Liver (tissue), 9 donors: ENCODE results near the gene MTMR10. TPM values are rescaled to one million over a fixed set of nuclear protein-coding genes. Genes with fewer than 3 reads are reported as not detected.

ENCODE experiments used
- DNase-seq: peaks from one replicate; pipeline ENCODE4 v3.0.0-alpha.2; 2017; ENCODE audit warnings: low spot score
- H3K27ac ChIP-seq, 2 donors: one replicate each; pipeline ENCODE4 v1.7.0; 2013; ENCODE audit warnings: inconsistent platforms in 2 of 2, low read length in 2 of 2, control low read depth in 1 of 2, low read depth in 1 of 2, mild to moderate bottlenecking in 1 of 2
- H3K27me3 ChIP-seq, 4 donors: one replicate each; pipeline versions ENCODE4 v1.6.1 to v1.7.0; 2013; ENCODE audit warnings: low read length in 3 of 4, inconsistent platforms in 1 of 4, mild to moderate bottlenecking in 1 of 4, moderate library complexity in 1 of 4; ENCODE audit not compliant: control insufficient read depth in 4 of 4, insufficient read depth in 4 of 4
- H3K36me3 ChIP-seq, 4 donors: one replicate each; pipeline versions ENCODE4 v1.6.1 to v1.7.0; 2013; ENCODE audit warnings: low read length in 3 of 4, mild to moderate bottlenecking in 3 of 4, low read depth in 1 of 4, moderate library complexity in 1 of 4; ENCODE audit not compliant: control insufficient read depth in 4 of 4, insufficient read depth in 3 of 4
- H3K4me1 ChIP-seq, 4 donors: one replicate each; pipeline versions ENCODE4 v1.6.1 to v1.7.0; 2013; ENCODE audit warnings: low read length in 3 of 4, mild to moderate bottlenecking in 3 of 4, moderate library complexity in 1 of 4; ENCODE audit not compliant: control insufficient read depth in 4 of 4, insufficient read depth in 4 of 4
- H3K4me3 ChIP-seq, 3 donors: one replicate each; pipeline versions ENCODE4 v1.6.1 to v1.7.0; 2013; ENCODE audit warnings: low read length in 3 of 3, control low read depth in 1 of 3, low read depth in 1 of 3, mild to moderate bottlenecking in 1 of 3
- H3K9ac ChIP-seq, 2 donors: one replicate each; pipeline ENCODE4 v1.7.0; 2013; ENCODE audit warnings: low read length in 2 of 2, mild to moderate bottlenecking in 2 of 2, moderate library complexity in 2 of 2, control low read depth in 1 of 2, low read depth in 1 of 2
- H3K9me3 ChIP-seq, 4 donors: one replicate each; pipeline versions ENCODE4 v1.6.1 to v1.7.0; 2013; ENCODE audit warnings: low read length in 3 of 4; ENCODE audit not compliant: control insufficient read depth in 4 of 4
- EGR1 ChIP-seq, 2 donors: IDR thresholded peaks; 2 replicates each; pipeline ENCODE4 v1.6.1; 2016 to 2018; ENCODE audit warnings: antibody characterized with exemption in 2 of 2, low read depth in 2 of 2
- FOXA1 ChIP-seq: IDR thresholded peaks from 2 replicates; pipeline ENCODE4 v1.6.1; 2016; ENCODE audit warnings: antibody characterized with exemption
- GABPA ChIP-seq, 2 donors: IDR thresholded peaks in 1 of 2; conservative IDR thresholded peaks in 1 of 2; 2 replicates each; pipeline ENCODE4 v1.6.1; 2016; ENCODE audit warnings: antibody characterized with exemption in 2 of 2, mild to moderate bottlenecking in 1 of 2, moderate library complexity in 1 of 2
- HNF4A ChIP-seq, 2 donors: conservative IDR thresholded peaks; 2 replicates each; pipeline ENCODE4 v1.6.1; 2016; ENCODE audit warnings: antibody characterized with exemption in 2 of 2, mild to moderate bottlenecking in 2 of 2
- HNF4G ChIP-seq: IDR thresholded peaks from 2 replicates; pipeline ENCODE4 v1.6.1; 2016; ENCODE audit warnings: antibody characterized with exemption
- NR2F2 ChIP-seq: IDR thresholded peaks from 2 replicates; pipeline ENCODE4 v1.6.1; 2016; ENCODE audit warnings: antibody characterized with exemption
- RXRA ChIP-seq, 2 donors: IDR thresholded peaks; 2 replicates each; pipeline ENCODE4 v1.6.1; 2017 to 2018; ENCODE audit warnings: antibody characterized with exemption in 2 of 2, mild to moderate bottlenecking in 1 of 2
- SP1 ChIP-seq: IDR thresholded peaks from 2 replicates; pipeline ENCODE4 v1.6.1; 2018; ENCODE audit warnings: antibody characterized with exemption, mild to moderate bottlenecking
- TAF1 ChIP-seq: conservative IDR thresholded peaks from 2 replicates; pipeline ENCODE4 v1.6.1; 2016; ENCODE audit warnings: antibody characterized with exemption, mild to moderate bottlenecking
- WGBS: extraction: QIAGEN DNeasy Blood & Tissue Kit; methylation state at CpG from one replicate; pipeline ENCODE4 v1.1.7; 2013; 5-methylcytosine and 5-hydroxymethylcytosine counted together
- polyA plus RNA-seq, 2 donors: library from polyadenylated mRNA; stranded (reverse) in 1 of 2; unstranded in 1 of 2; fragments of 200-250 nt in 1 of 2; fragments of >200 nt in 1 of 2; fragmentation: Nextera tagmentation in 1 of 2; extraction: Ambion mirVana in 1 of 2; gene quantifications; one replicate each; pipeline versions ENCODE4 v1.2.1 to v1.2.3, GENCODE V29; 2013 to 2015
- total RNA-seq, 2 donors: library from RNA; depleted of rRNA; stranded (reverse); fragments of >200 nt; gene quantifications; one replicate each; pipeline ENCODE4 v1.2.3, GENCODE V29; 2014
- TF ChIP-seq, protein P1 (sequence below): IDR thresholded peaks from 2 replicates; pipeline ENCODE4 v1.6.1; 2016; ENCODE audit warnings: antibody characterized with exemption, mild to moderate bottlenecking
- TF ChIP-seq, protein P2 (sequence below): IDR thresholded peaks from 2 replicates; pipeline ENCODE4 v1.6.1; 2016; ENCODE audit warnings: antibody characterized with exemption
- TF ChIP-seq, protein P3 (sequence below): IDR thresholded peaks from 2 replicates; pipeline ENCODE4 v1.6.1; 2016; ENCODE audit warnings: antibody characterized with exemption
- TF ChIP-seq, protein P4 (sequence below): fragments of 150-350 bp; IDR thresholded peaks from 2 replicates; pipeline ENCODE4 v1.5.1; 2017; ENCODE audit warnings: improper control_type of control experiment, low read depth, low read length; ENCODE audit not compliant: missing input control
- donor health status: healthy.
- donor health status: healthy.
- donor health status: healthy.
- donor health status: healthy.
- donor health status: healthy.

MTMR10 gene
- total and polyA plus RNA-seq, 4 donors: 8.7 to 31.3 (median 13.6) TPM

DNA sequence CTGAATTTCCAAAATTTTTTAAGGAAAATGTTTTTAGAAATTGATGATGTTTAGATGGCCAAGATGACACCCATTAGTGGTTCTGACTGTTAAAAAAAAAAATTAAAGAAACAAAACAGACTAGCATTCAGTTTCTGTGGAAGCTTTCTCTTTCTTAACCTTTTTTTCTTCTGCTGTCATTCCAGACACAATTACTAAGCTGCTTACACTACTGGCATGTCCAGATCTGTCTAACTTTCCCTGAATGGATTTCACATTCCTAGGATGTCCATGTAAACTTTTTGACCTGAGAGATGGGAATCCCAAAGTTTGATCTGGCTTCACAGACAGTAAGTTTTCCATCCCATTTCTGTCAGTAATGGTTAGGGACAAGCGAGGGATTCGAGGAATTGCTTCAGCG lies 10.3 kb upstream of the MTMR10 start:
- Histone ChIP-seq H3K9me3 (no peaks in the 10 kb centered on the region), H3K36me3 (no peaks in the 10 kb centered on the region), H3K27me3 (no peaks in the 10 kb centered on the region), H3K4me1 (no peaks in the 10 kb centered on the region), H3K4me3 (no peak overlapping the region), H3K9ac (no peak overlapping the region), H3K27ac (no peak overlapping the region)
- TF ChIP-seq SP1 (no peak), HNF4A (conservative IDR thresholded peaks at IDR 0.05) (no peak), RXRA (IDR thresholded peaks at IDR 0.05) (no peak), HNF4G (no peak), GABPA (IDR thresholded peaks at IDR 0.05 in 1 of 2, conservative IDR thresholded peaks at IDR 0.05 in 1 of 2) (no peak), EGR1 (IDR thresholded peaks at IDR 0.05; ENCODE audit: low read depth in 2 of 2) (no peak), TAF1 (no peak), FOXA1 (no peak), NR2F2 (no peak)
- TF ChIP-seq, protein P1, sequence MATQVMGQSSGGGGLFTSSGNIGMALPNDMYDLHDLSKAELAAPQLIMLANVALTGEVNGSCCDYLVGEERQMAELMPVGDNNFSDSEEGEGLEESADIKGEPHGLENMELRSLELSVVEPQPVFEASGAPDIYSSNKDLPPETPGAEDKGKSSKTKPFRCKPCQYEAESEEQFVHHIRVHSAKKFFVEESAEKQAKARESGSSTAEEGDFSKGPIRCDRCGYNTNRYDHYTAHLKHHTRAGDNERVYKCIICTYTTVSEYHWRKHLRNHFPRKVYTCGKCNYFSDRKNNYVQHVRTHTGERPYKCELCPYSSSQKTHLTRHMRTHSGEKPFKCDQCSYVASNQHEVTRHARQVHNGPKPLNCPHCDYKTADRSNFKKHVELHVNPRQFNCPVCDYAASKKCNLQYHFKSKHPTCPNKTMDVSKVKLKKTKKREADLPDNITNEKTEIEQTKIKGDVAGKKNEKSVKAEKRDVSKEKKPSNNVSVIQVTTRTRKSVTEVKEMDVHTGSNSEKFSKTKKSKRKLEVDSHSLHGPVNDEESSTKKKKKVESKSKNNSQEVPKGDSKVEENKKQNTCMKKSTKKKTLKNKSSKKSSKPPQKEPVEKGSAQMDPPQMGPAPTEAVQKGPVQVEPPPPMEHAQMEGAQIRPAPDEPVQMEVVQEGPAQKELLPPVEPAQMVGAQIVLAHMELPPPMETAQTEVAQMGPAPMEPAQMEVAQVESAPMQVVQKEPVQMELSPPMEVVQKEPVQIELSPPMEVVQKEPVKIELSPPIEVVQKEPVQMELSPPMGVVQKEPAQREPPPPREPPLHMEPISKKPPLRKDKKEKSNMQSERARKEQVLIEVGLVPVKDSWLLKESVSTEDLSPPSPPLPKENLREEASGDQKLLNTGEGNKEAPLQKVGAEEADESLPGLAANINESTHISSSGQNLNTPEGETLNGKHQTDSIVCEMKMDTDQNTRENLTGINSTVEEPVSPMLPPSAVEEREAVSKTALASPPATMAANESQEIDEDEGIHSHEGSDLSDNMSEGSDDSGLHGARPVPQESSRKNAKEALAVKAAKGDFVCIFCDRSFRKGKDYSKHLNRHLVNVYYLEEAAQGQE: no peak
- TF ChIP-seq, protein P2, sequence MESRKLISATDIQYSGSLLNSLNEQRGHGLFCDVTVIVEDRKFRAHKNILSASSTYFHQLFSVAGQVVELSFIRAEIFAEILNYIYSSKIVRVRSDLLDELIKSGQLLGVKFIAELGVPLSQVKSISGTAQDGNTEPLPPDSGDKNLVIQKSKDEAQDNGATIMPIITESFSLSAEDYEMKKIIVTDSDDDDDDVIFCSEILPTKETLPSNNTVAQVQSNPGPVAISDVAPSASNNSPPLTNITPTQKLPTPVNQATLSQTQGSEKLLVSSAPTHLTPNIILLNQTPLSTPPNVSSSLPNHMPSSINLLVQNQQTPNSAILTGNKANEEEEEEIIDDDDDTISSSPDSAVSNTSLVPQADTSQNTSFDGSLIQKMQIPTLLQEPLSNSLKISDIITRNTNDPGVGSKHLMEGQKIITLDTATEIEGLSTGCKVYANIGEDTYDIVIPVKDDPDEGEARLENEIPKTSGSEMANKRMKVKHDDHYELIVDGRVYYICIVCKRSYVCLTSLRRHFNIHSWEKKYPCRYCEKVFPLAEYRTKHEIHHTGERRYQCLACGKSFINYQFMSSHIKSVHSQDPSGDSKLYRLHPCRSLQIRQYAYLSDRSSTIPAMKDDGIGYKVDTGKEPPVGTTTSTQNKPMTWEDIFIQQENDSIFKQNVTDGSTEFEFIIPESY: no peak
- no peak for DNase-seq
- 99% methylated on average over 3 of the region's 3 CpGs for WGBS

DNA sequence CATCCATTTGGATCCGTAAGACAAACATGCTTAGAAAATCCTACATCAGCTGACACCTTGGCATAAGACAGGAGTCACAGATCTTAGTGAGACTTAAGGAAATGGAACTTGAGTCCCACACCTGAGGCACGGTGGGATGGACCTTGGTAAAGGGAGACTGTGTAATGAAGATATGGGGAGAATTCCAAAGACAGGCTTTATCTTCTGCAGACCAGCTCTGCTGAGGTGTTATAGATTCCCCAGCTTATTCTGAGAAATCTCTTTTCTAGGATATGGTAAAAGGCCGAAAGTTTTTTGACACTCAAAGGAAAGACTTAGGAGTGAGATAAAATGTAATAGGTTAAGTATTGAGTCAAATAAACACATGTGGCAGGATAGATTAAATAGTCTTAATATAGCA lies 8.3 kb upstream of the MTMR10 start:
- Histone ChIP-seq H3K4me1 (no peaks in the 10 kb centered on the region), H3K9ac (no peak overlapping the region), H3K9me3 (no peaks in the 10 kb centered on the region), H3K27me3 (no peaks in the 10 kb centered on the region), H3K4me3 (no peak overlapping the region), H3K36me3 (no peaks in the 10 kb centered on the region), H3K27ac (no peak overlapping the region)
- TF ChIP-seq, protein P3, sequence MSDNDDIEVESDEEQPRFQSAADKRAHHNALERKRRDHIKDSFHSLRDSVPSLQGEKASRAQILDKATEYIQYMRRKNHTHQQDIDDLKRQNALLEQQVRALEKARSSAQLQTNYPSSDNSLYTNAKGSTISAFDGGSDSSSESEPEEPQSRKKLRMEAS: no peak
- no peak for TF ChIP-seq NR2F2
- DNase-seq: no peak
- 91% methylated on average over 3 of the region's 3 CpGs for WGBS

DNA sequence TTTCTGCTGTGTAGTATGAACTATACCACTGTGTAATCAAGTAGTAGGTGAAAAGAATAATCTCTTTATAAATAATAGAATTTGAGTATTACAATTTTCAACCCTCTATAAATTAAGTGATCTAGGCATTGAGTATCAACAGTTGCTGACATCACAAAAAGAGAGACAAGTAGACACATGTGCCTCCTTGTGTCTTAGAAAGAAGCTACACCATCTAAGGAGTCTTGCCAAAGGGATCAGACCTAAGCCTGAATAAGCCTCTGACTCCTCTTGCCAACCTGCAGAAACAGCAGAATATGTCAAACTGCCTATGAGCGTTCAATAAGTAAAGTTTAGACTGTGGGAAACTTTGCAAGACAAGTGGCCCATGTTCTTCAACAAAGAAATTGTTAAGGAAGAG lies 5.8 kb upstream of the MTMR10 start:
- H3K4me1 ChIP-seq: peaks cover 0 to 4% (median 2%) of the 10 kb centered on the region in 4 donors
- H3K4me3 ChIP-seq: no peak overlapping the region
- TF ChIP-seq, protein P4, sequence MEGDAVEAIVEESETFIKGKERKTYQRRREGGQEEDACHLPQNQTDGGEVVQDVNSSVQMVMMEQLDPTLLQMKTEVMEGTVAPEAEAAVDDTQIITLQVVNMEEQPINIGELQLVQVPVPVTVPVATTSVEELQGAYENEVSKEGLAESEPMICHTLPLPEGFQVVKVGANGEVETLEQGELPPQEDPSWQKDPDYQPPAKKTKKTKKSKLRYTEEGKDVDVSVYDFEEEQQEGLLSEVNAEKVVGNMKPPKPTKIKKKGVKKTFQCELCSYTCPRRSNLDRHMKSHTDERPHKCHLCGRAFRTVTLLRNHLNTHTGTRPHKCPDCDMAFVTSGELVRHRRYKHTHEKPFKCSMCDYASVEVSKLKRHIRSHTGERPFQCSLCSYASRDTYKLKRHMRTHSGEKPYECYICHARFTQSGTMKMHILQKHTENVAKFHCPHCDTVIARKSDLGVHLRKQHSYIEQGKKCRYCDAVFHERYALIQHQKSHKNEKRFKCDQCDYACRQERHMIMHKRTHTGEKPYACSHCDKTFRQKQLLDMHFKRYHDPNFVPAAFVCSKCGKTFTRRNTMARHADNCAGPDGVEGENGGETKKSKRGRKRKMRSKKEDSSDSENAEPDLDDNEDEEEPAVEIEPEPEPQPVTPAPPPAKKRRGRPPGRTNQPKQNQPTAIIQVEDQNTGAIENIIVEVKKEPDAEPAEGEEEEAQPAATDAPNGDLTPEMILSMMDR: no peak
- H3K27me3 ChIP-seq: no peaks in the 10 kb centered on the region
- no peaks in the 10 kb centered on the region for H3K9me3 ChIP-seq
- H3K27ac ChIP-seq: no peak overlapping the region
- 97% methylated on average over 1 of the region's 1 CpG for WGBS
- H3K9ac ChIP-seq: no peak overlapping the region
- no peak for DNase-seq
- no peaks in the 10 kb centered on the region for H3K36me3 ChIP-seq
